ENCODE results near the gene KRTAP5-7.
A peak's percentile ranks its signal among the peaks of the same experiment; 100 is the strongest.

DNA sequence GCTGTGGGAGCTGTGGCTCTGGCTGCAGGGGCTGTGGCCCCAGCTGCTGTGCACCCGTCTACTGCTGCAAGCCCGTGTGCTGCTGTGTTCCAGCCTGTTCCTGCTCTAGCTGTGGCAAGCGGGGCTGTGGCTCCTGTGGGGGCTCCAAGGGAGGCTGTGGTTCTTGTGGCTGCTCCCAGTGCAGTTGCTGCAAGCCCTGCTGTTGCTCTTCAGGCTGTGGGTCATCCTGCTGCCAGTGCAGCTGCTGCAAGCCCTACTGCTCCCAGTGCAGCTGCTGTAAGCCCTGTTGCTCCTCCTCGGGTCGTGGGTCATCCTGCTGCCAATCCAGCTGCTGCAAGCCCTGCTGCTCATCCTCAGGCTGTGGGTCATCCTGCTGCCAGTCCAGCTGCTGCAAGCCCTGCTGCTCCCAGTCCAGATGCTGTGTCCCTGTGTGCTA is 21.7 kb downstream of the KRTAP5-7 start:
- TF ChIP-seq ZNF326 (CRISPR knock-in tag; IDR thresholded peaks at IDR 0.05; ENCODE audit: borderline replicate concordance) = no peak
- TF ChIP-seq, protein P1, sequence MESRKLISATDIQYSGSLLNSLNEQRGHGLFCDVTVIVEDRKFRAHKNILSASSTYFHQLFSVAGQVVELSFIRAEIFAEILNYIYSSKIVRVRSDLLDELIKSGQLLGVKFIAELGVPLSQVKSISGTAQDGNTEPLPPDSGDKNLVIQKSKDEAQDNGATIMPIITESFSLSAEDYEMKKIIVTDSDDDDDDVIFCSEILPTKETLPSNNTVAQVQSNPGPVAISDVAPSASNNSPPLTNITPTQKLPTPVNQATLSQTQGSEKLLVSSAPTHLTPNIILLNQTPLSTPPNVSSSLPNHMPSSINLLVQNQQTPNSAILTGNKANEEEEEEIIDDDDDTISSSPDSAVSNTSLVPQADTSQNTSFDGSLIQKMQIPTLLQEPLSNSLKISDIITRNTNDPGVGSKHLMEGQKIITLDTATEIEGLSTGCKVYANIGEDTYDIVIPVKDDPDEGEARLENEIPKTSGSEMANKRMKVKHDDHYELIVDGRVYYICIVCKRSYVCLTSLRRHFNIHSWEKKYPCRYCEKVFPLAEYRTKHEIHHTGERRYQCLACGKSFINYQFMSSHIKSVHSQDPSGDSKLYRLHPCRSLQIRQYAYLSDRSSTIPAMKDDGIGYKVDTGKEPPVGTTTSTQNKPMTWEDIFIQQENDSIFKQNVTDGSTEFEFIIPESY (CRISPR knock-in tag; IDR thresholded peaks at IDR 0.05) = no peak
- TF ChIP-seq, protein P2, sequence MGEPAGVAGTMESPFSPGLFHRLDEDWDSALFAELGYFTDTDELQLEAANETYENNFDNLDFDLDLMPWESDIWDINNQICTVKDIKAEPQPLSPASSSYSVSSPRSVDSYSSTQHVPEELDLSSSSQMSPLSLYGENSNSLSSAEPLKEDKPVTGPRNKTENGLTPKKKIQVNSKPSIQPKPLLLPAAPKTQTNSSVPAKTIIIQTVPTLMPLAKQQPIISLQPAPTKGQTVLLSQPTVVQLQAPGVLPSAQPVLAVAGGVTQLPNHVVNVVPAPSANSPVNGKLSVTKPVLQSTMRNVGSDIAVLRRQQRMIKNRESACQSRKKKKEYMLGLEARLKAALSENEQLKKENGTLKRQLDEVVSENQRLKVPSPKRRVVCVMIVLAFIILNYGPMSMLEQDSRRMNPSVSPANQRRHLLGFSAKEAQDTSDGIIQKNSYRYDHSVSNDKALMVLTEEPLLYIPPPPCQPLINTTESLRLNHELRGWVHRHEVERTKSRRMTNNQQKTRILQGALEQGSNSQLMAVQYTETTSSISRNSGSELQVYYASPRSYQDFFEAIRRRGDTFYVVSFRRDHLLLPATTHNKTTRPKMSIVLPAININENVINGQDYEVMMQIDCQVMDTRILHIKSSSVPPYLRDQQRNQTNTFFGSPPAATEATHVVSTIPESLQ (CRISPR knock-in tag; conservative IDR thresholded peaks at IDR 0.05) = no peak
- TF ChIP-seq, protein P3, sequence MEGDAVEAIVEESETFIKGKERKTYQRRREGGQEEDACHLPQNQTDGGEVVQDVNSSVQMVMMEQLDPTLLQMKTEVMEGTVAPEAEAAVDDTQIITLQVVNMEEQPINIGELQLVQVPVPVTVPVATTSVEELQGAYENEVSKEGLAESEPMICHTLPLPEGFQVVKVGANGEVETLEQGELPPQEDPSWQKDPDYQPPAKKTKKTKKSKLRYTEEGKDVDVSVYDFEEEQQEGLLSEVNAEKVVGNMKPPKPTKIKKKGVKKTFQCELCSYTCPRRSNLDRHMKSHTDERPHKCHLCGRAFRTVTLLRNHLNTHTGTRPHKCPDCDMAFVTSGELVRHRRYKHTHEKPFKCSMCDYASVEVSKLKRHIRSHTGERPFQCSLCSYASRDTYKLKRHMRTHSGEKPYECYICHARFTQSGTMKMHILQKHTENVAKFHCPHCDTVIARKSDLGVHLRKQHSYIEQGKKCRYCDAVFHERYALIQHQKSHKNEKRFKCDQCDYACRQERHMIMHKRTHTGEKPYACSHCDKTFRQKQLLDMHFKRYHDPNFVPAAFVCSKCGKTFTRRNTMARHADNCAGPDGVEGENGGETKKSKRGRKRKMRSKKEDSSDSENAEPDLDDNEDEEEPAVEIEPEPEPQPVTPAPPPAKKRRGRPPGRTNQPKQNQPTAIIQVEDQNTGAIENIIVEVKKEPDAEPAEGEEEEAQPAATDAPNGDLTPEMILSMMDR (CRISPR knock-in tag; IDR thresholded peaks at IDR 0.05) = no peak
- TF ChIP-seq DNMT1 (CRISPR knock-in tag; IDR thresholded peaks at IDR 0.05) = 0 out of 2 replicates have a peak, but pooled peaks have one; percentile 43
- no peak for TF ChIP-seq KLF11 (CRISPR knock-in tag; IDR thresholded peaks at IDR 0.05)
- TF ChIP-seq LCORL (IDR thresholded peaks at IDR 0.05) = no peak
- TF ChIP-seq LCORL (CRISPR knock-in tag; IDR thresholded peaks at IDR 0.05) = no peak
- no peak for TF ChIP-seq ZNF572 (CRISPR knock-in tag; IDR thresholded peaks at IDR 0.05)
- TF ChIP-seq ZNF407 (CRISPR knock-in tag; IDR thresholded peaks at IDR 0.05; ENCODE audit: not compliant biosample characterization) = no peak
- no peak for TF ChIP-seq ZNF225 (CRISPR knock-in tag; IDR thresholded peaks at IDR 0.05)
- TF ChIP-seq JUND (CRISPR knock-in tag; IDR thresholded peaks at IDR 0.05) = no peak
